Measurements from ENCODE around the gene NFKBIL1. TPM values are rescaled to one million over a fixed set of nuclear protein-coding genes. Genes with fewer than 3 reads are reported as not detected.

Gene NFKBIL1
- total and polyA plus RNA-seq, 4 donors = 3.3 to 9.6 (median 7.4) TPM

- Histone ChIP-seq H3K9ac (ENCODE audit: low read depth in 1 of 2, low read length in 2 of 2) (no peak overlapping the region), H3K4me1 (ENCODE audit: control insufficient read depth in 4 of 4, insufficient read depth in 4 of 4, low read length in 3 of 4) (peaks cover 0 to 4% (median 2%) of the 10 kb centered on the region in 4 donors), H3K4me3 (ENCODE audit: low read depth in 1 of 3, low read length in 3 of 3) (no peak overlapping the region), H3K9me3 (ENCODE audit: control insufficient read depth in 4 of 4, low read length in 3 of 4) (no peaks in the 10 kb centered on the region), H3K27me3 (ENCODE audit: control insufficient read depth in 4 of 4, insufficient read depth in 4 of 4, low read length in 3 of 4) (no peaks in the 10 kb centered on the region), H3K27ac (ENCODE audit: low read depth in 1 of 2, low read length in 2 of 2) (no peak overlapping the region), H3K36me3 (ENCODE audit: control insufficient read depth in 4 of 4, insufficient read depth in 3 of 4, low read depth in 1 of 4, low read length in 3 of 4) (peaks cover 15 to 45% (median 36%) of the 10 kb centered on the region in 4 donors)
- no peak for DNase-seq (ENCODE audit: low spot score)
- 57% methylated on average over 12 of the region's 12 CpGs for WGBS
- no peak for TF ChIP-seq GABPA (IDR thresholded peaks at IDR 0.05 in 1 of 2, conservative IDR thresholded peaks at IDR 0.05 in 1 of 2)
- TF ChIP-seq JUND (IDR thresholded peaks at IDR 0.05) = no peak
- no peak for TF ChIP-seq FOXA1 (IDR thresholded peaks at IDR 0.05)
- TF ChIP-seq MAX (IDR thresholded peaks at IDR 0.05) = no peak
- no peak for TF ChIP-seq SP1 (IDR thresholded peaks at IDR 0.05)
- no peak for TF ChIP-seq CTCF (IDR thresholded peaks at IDR 0.05; ENCODE audit: low read depth, low read length, missing input control)
- TF ChIP-seq ZBTB33 (IDR thresholded peaks at IDR 0.05) = no peak
- TF ChIP-seq REST (IDR thresholded peaks at IDR 0.05) = no peak
- TF ChIP-seq HNF4A (conservative IDR thresholded peaks at IDR 0.05) = no peak
These were observed 17.9 kb upstream of the NFKBIL1 start for GRCh38 chr6:31529329-31530150.

GRCh38 chr6:31530659-31531058, 16.7 kb upstream of the NFKBIL1 start:
- Histone ChIP-seq H3K4me3 (ENCODE audit: low read depth in 1 of 3, low read length in 3 of 3) (no peak overlapping the region), H3K9me3 (ENCODE audit: control insufficient read depth in 4 of 4, low read length in 3 of 4) (no peaks in the 10 kb centered on the region), H3K4me1 (ENCODE audit: control insufficient read depth in 4 of 4, insufficient read depth in 4 of 4, low read length in 3 of 4) (peaks cover 0 to 4% (median 2%) of the 10 kb centered on the region in 4 donors), H3K9ac (ENCODE audit: low read depth in 1 of 2, low read length in 2 of 2) (no peak overlapping the region), H3K36me3 (ENCODE audit: control insufficient read depth in 4 of 4, insufficient read depth in 3 of 4, low read depth in 1 of 4, low read length in 3 of 4) (peaks cover 26 to 56% (median 47%) of the 10 kb centered on the region in 4 donors), H3K27me3 (ENCODE audit: control insufficient read depth in 4 of 4, insufficient read depth in 4 of 4, low read length in 3 of 4) (no peaks in the 10 kb centered on the region), H3K27ac (ENCODE audit: low read depth in 1 of 2, low read length in 2 of 2) (no peak overlapping the region)
- 69% methylated on average over 6 of the region's 6 CpGs for WGBS
- DNase-seq (ENCODE audit: low spot score) = no peak
- no peak for TF ChIP-seq EGR1 (IDR thresholded peaks at IDR 0.05; ENCODE audit: low read depth in 2 of 2)
- no peak for TF ChIP-seq HNF4A (conservative IDR thresholded peaks at IDR 0.05)
- TF ChIP-seq SP1 (IDR thresholded peaks at IDR 0.05) = no peak
- no peak for TF ChIP-seq FOXA2 (IDR thresholded peaks at IDR 0.05)
- TF ChIP-seq JUND (IDR thresholded peaks at IDR 0.05) = no peak
- no peak for TF ChIP-seq FOXA1 (IDR thresholded peaks at IDR 0.05)
- TF ChIP-seq ZBTB33 (IDR thresholded peaks at IDR 0.05) = no peak
- no peak for TF ChIP-seq MAX (IDR thresholded peaks at IDR 0.05)
- no peak for TF ChIP-seq TAF1 (conservative IDR thresholded peaks at IDR 0.05)
- TF ChIP-seq RAD21 (IDR thresholded peaks at IDR 0.05) = no peak
- no peak for TF ChIP-seq REST (IDR thresholded peaks at IDR 0.05)
- no peak for TF ChIP-seq RXRA (IDR thresholded peaks at IDR 0.05)
- TF ChIP-seq HNF4G (IDR thresholded peaks at IDR 0.05) = no peak
- TF ChIP-seq NR2F2 (IDR thresholded peaks at IDR 0.05) = no peak
- no peak for TF ChIP-seq GABPA (IDR thresholded peaks at IDR 0.05 in 1 of 2, conservative IDR thresholded peaks at IDR 0.05 in 1 of 2)

All from liver (tissue), 9 donors.